ENCODE results near the gene XPO4.

The XPO4 gene

GRCh38 chr13:20815464-20815863 lies 87.1 kb downstream of the XPO4 start:
- no peak overlapping the region for H3K4me3 ChIP-seq (ENCODE audit: low read depth, low read length)
- TF ChIP-seq CTCF (IDR thresholded peaks at IDR 0.05; ENCODE audit: borderline replicate concordance, insufficient read depth, low read depth, low read length) = no peak

- TF ChIP-seq CTCF (IDR thresholded peaks at IDR 0.05; ENCODE audit: borderline replicate concordance, insufficient read depth, low read depth, low read length) = no peak
- no peak overlapping the region for H3K4me3 ChIP-seq (ENCODE audit: low read depth, low read length)
These were observed 88.2 kb downstream of the XPO4 start for GRCh38 chr13:20814224-20814910.

GRCh38 chr13:20812890-20813289 lies 89.7 kb downstream of the XPO4 start:
- no peak for TF ChIP-seq CTCF (IDR thresholded peaks at IDR 0.05; ENCODE audit: borderline replicate concordance, insufficient read depth, low read depth, low read length)

GRCh38 chr13:20810808-20811207 lies 91.7 kb downstream of the XPO4 start:
- no peak overlapping the region for H3K4me3 ChIP-seq (ENCODE audit: low read depth, low read length)
- no peak for TF ChIP-seq CTCF (IDR thresholded peaks at IDR 0.05; ENCODE audit: borderline replicate concordance, insufficient read depth, low read depth, low read length)

More at GRCh38 chr13:20812890-20813289, 89.7 kb downstream of the XPO4 start:
- H3K4me3 ChIP-seq (ENCODE audit: low read depth, low read length) = no peak overlapping the region

- TF ChIP-seq CTCF (IDR thresholded peaks at IDR 0.05; ENCODE audit: borderline replicate concordance, insufficient read depth, low read depth, low read length) = no peak
- H3K4me3 ChIP-seq (ENCODE audit: low read depth, low read length) = no peak overlapping the region
These were observed 93.7 kb downstream of the XPO4 start for GRCh38 chr13:20808874-20809273.

- H3K4me3 ChIP-seq (ENCODE audit: low read depth, low read length) = no peak overlapping the region
- no peak for TF ChIP-seq CTCF (IDR thresholded peaks at IDR 0.05; ENCODE audit: borderline replicate concordance, insufficient read depth, low read depth, low read length)
These were observed 99.2 kb downstream of the XPO4 start for GRCh38 chr13:20803180-20803965.

GRCh38 chr13:20801707-20802106 lies 100.8 kb downstream of the XPO4 start:
- no peak overlapping the region for H3K4me3 ChIP-seq (ENCODE audit: low read depth, low read length)
- TF ChIP-seq CTCF (IDR thresholded peaks at IDR 0.05; ENCODE audit: borderline replicate concordance, insufficient read depth, low read depth, low read length) = no peak
